Measurements from ENCODE around the gene ASXL1. TPM values are rescaled to one million over a fixed set of nuclear protein-coding genes. Genes with fewer than 3 reads are reported as not detected.

ASXL1 gene
- total RNA-seq, 1 donor from 2014 or later = 140 TPM

DNA sequence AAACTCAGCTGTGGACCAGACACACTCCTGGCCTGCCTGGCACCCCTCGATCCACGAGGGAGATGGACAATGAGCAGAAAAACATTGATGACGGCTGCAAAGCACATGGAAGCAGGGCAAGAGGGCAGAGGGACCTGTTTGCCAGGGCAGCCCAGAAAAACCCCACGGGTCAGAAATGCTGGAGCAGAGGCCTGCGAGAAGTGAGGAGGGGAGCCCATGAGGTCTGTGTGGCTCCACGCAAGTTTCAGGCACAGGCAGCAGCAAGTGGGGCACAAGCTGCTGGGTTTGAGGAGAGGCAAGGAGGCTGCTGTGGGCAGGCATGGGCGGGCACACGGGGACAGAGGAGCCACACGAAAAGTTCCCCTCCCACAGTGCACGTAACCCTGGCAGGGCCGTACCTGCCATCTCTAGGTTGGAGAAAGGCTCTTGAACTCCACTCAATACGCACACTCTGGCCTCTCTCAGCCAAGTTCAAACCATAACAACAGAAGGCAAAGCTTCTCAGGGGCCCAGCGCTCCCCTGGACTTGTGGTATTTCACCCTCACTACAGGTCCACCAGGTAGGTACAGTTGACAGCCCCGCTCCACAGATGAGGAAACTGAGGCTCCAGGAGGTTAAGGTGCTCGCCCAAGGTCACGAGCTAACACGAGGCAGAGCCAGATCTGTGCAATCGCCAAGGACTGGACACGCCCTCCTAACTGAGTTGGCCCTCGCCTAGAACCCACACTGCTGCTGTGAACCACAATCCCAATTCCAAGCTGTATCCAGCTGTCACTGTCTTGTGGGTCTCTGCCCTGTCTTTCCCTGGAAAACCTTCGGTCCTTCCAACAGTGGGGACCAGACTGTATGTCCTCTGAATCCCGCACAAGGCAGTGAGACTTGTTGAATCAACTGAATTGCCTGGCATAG, 118.8 kb downstream of the ASXL1 start:
- H3K4me3 Mint-ChIP-seq = peak overlapping the region; percentile 87
- peak overlapping the region; percentile 94 for H3K27ac Mint-ChIP-seq (ENCODE audit: unreplicated experiment)
- TF ChIP-seq, protein P1, sequence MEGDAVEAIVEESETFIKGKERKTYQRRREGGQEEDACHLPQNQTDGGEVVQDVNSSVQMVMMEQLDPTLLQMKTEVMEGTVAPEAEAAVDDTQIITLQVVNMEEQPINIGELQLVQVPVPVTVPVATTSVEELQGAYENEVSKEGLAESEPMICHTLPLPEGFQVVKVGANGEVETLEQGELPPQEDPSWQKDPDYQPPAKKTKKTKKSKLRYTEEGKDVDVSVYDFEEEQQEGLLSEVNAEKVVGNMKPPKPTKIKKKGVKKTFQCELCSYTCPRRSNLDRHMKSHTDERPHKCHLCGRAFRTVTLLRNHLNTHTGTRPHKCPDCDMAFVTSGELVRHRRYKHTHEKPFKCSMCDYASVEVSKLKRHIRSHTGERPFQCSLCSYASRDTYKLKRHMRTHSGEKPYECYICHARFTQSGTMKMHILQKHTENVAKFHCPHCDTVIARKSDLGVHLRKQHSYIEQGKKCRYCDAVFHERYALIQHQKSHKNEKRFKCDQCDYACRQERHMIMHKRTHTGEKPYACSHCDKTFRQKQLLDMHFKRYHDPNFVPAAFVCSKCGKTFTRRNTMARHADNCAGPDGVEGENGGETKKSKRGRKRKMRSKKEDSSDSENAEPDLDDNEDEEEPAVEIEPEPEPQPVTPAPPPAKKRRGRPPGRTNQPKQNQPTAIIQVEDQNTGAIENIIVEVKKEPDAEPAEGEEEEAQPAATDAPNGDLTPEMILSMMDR (conservative IDR thresholded peaks at IDR 0.05) = no peak
- H3K4me1 Mint-ChIP-seq = peaks cover 92% of the 10 kb centered on the region
- no peaks in the 10 kb centered on the region for H3K36me3 Mint-ChIP-seq (ENCODE audit: low read depth)
- no peaks in the 10 kb centered on the region for H3K27me3 Mint-ChIP-seq (ENCODE audit: low read depth)
- DNase-seq (ENCODE audit: low read depth, low spot score) = no peak
- H3K9me3 Mint-ChIP-seq = no peaks in the 10 kb centered on the region

GRCh38 chr20:32477594-32478512, 119.7 kb downstream of the ASXL1 start:
- H3K27ac Mint-ChIP-seq (ENCODE audit: unreplicated experiment) = peak overlapping the region; percentile 94
- DNase-seq (ENCODE audit: low read depth, low spot score) = no peak
- TF ChIP-seq, protein P1 (conservative IDR thresholded peaks at IDR 0.05) = no peak

GRCh38 chr20:32478576-32478975, 120.4 kb downstream of the ASXL1 start:
- Mint-ChIP-seq H3K27ac (ENCODE audit: unreplicated experiment) (no peak overlapping the region), H3K27me3 (ENCODE audit: low read depth) (no peaks in the 10 kb centered on the region), H3K4me3 (peak overlapping the region; percentile 66), H3K36me3 (ENCODE audit: low read depth) (no peaks in the 10 kb centered on the region), H3K9me3 (no peaks in the 10 kb centered on the region), H3K4me1 (peaks cover 83% of the 10 kb centered on the region)
- TF ChIP-seq, protein P1 (conservative IDR thresholded peaks at IDR 0.05) = no peak
- DNase-seq (ENCODE audit: low read depth, low spot score) = no peak

More at GRCh38 chr20:32477594-32478512, 119.7 kb downstream of the ASXL1 start:
- Mint-ChIP-seq H3K4me3 (peak overlapping the region; percentile 87), H3K27me3 (ENCODE audit: low read depth) (no peaks in the 10 kb centered on the region), H3K9me3 (no peaks in the 10 kb centered on the region), H3K4me1 (peaks cover 90% of the 10 kb centered on the region), H3K36me3 (ENCODE audit: low read depth) (no peaks in the 10 kb centered on the region)

GRCh38 chr20:32479012-32479411, 120.9 kb downstream of the ASXL1 start:
- Mint-ChIP-seq H3K27me3 (ENCODE audit: low read depth) (no peaks in the 10 kb centered on the region), H3K4me3 (peak overlapping the region; percentile 91), H3K27ac (ENCODE audit: unreplicated experiment) (no peak overlapping the region), H3K4me1 (peaks cover 79% of the 10 kb centered on the region), H3K9me3 (no peaks in the 10 kb centered on the region), H3K36me3 (ENCODE audit: low read depth) (no peaks in the 10 kb centered on the region)
- DNase-seq (ENCODE audit: low read depth, low spot score) = no peak
- TF ChIP-seq, protein P1 (conservative IDR thresholded peaks at IDR 0.05) = no peak

GRCh38 chr20:32479697-32480171, 121.6 kb downstream of the ASXL1 start:
- TF ChIP-seq, protein P1 (conservative IDR thresholded peaks at IDR 0.05) = no peak
- H3K4me1 Mint-ChIP-seq = peaks cover 71% of the 10 kb centered on the region
- no peaks in the 10 kb centered on the region for H3K36me3 Mint-ChIP-seq (ENCODE audit: low read depth)
- H3K27me3 Mint-ChIP-seq (ENCODE audit: low read depth) = no peaks in the 10 kb centered on the region
- no peak for DNase-seq (ENCODE audit: low read depth, low spot score)
- no peaks in the 10 kb centered on the region for H3K9me3 Mint-ChIP-seq
- peak overlapping the region; percentile 91 for H3K4me3 Mint-ChIP-seq
- H3K27ac Mint-ChIP-seq (ENCODE audit: unreplicated experiment) = no peak overlapping the region
